OCI-LY7 (cell line): ENCODE measurements around the gene RIN3. TPM values are rescaled to one million over a fixed set of nuclear protein-coding genes. Genes with fewer than 3 reads are reported as not detected.

Experiments
- BruUV-seq: library from RNA; stranded (reverse); fragments of 400-500 nt; replicated peaks from 2 replicates; lab custom pipeline; 2021; lab: Mats Ljungman, UMichigan
- CTCF ChIA-PET: fragments of 300-600 bp; sonication (Branson Sonifier 250); formaldehyde crosslinking; loops from one replicate; lab custom pipeline; 2022; ENCODE audit warnings: antibody characterized with exemption; ENCODE audit not compliant: unreplicated experiment; lab: Charles Lee
- POLR2A ChIA-PET: fragments of 300-600 bp; sonication (Branson Sonifier 250); formaldehyde crosslinking; loops from one replicate; lab custom pipeline; 2022; ENCODE audit warnings: antibody characterized with exemption; lab: Charles Lee
- DNase-seq: peaks from one replicate; pipeline ENCODE4 v3.0.0-alpha.2; 2015; ENCODE audit warnings: low spot score
- H2AFZ ChIP-seq: fragments of 200-600 bp; sonication (generic), shearing (Covaris generic); 2 replicates; pipeline ENCODE4 v1.6.1; 2014; ENCODE audit warnings: mild to moderate bottlenecking, antibody characterized with exemption, low read length, moderate library complexity
- H3K27ac ChIP-seq: fragments of 200-600 bp; sonication (generic); 2 replicates; pipeline ENCODE4 v1.5.1; 2014; ENCODE audit warnings: mixed run types, low read depth, mild to moderate bottlenecking, moderate library complexity, low read length, inconsistent platforms; ENCODE audit not compliant: poor library complexity, severe bottlenecking
- H3K36me3 ChIP-seq: fragments of 200-600 bp; sonication (generic); 2 replicates; pipeline ENCODE4 v1.6.1; 2014; ENCODE audit warnings: mild to moderate bottlenecking, antibody characterized with exemption, low read length, moderate library complexity, mixed read lengths; ENCODE audit not compliant: insufficient read depth
- H3K4me1 ChIP-seq: fragments of 200-600 bp; sonication (generic); 2 replicates; pipeline ENCODE4 v1.5.1; 2014; ENCODE audit warnings: mild to moderate bottlenecking, low read length; ENCODE audit not compliant: insufficient read depth, poor library complexity, severe bottlenecking
- H3K4me2 ChIP-seq: fragments of 200-600 bp; sonication (generic); 2 replicates; pipeline ENCODE4 v1.6.1; 2014; ENCODE audit warnings: mild to moderate bottlenecking, low read length
- H3K4me3 ChIP-seq: fragments of 200-600 bp; sonication (generic); 2 replicates; pipeline ENCODE4 v1.5.1; 2014; ENCODE audit warnings: mild to moderate bottlenecking, low read depth, low read length; ENCODE audit not compliant: poor library complexity, severe bottlenecking
- H3K79me2 ChIP-seq: fragments of 200-600 bp; sonication (generic); 2 replicates; pipeline ENCODE4 v1.6.1; 2016; ENCODE audit warnings: low read depth, mild to moderate bottlenecking, low read length, moderate library complexity, mixed read lengths; ENCODE audit not compliant: insufficient read depth
- H3K9me2 ChIP-seq: fragments of 200-600 bp; sonication (generic); 2 replicates; pipeline ENCODE4 v1.6.1; 2016; ENCODE audit warnings: mild to moderate bottlenecking, low read length, mixed read lengths; ENCODE audit not compliant: insufficient read depth
- H3K9me3 ChIP-seq: fragments of 200-600 bp; sonication (generic); 2 replicates; pipeline ENCODE4 v1.6.1; 2014; ENCODE audit warnings: mild to moderate bottlenecking, mixed run types, low read length, mixed read lengths
- H4K20me1 ChIP-seq: fragments of 200-600 bp; sonication (generic); 2 replicates; pipeline ENCODE4 v1.6.1; 2014; ENCODE audit warnings: mild to moderate bottlenecking, antibody characterized with exemption, low read length, moderate library complexity, mixed read lengths; ENCODE audit not compliant: insufficient read depth
- CTCF ChIP-seq: fragments of 200-600 bp; sonication (generic); conservative IDR thresholded peaks from 2 replicates; pipeline ENCODE4 v1.5.1; 2014; ENCODE audit warnings: mild to moderate bottlenecking, antibody characterized with exemption, low read length, moderate library complexity, mixed read lengths
- EZH2phosphoT487 ChIP-seq: fragments of 200-600 bp; sonication (generic); IDR thresholded peaks from 2 replicates; pipeline ENCODE4 v1.6.1; 2018; ENCODE audit warnings: low read depth, borderline replicate concordance, mild to moderate bottlenecking, mixed run types, antibody characterized with exemption, low read length, moderate library complexity, mixed read lengths
- intact Hi-C: fragments of 100-400 bp; cut with micrococcal nuclease; formaldehyde crosslinking; loops from one replicate; pipeline ENCODE4 v1.10.0; 2022; ENCODE audit not compliant: unreplicated experiment
- total RNA-seq, 2 experiments: library from RNA; depleted of rRNA in 1 of 2; stranded (reverse); fragments of >200 nt in 1 of 2; shearing (Covaris generic) in 1 of 2; gene quantifications; 2 replicates each; pipeline ENCODE4 v1.2.3, GENCODE V29; 2014 to 2022

Gene RIN3
- total RNA-seq, 2 experiments from 2014 or later: not detected

GRCh38 chr14:92555465-92556111 lies 42.0 kb downstream of the RIN3 start:
- Histone ChIP-seq H3K36me3 (no peaks in the 10 kb centered on the region), H3K79me2 (no peaks in the 10 kb centered on the region), H2AFZ (peak overlapping the region; percentile 90), H3K4me1 (peaks cover 37% of the 10 kb centered on the region), H4K20me1 (no peaks in the 10 kb centered on the region), H3K9me2 (no peaks in the 10 kb centered on the region), H3K4me2 (peak overlapping the region; percentile 49), H3K27ac (no peak overlapping the region), H3K4me3 (no peak overlapping the region), H3K9me3 (no peaks in the 10 kb centered on the region)
- DNase-seq: no peak
- ChIA-PET CTCF (no interaction called here), POLR2A (interaction anchor here (1.5 to 1.6 kb wide), 2 partner anchors 10 to 11 kb away, joined by 4 read pairs; no protein-coding TSS in a partner anchor)
- no TSS peak for BruUV-seq
- intact Hi-C loops: no loop called here
- no peak for TF ChIP-seq EZH2phosphoT487
- no peak for TF ChIP-seq CTCF

- peaks cover 33% of the 10 kb centered on the region for H3K4me1 ChIP-seq
- no peak for DNase-seq
- BruUV-seq: no TSS peak
Observed at GRCh38 chr14:92556255-92556741, 42.7 kb downstream of the RIN3 start.

More at GRCh38 chr14:92556255-92556741, 42.7 kb downstream of the RIN3 start:
- Histone ChIP-seq H3K79me2 (no peaks in the 10 kb centered on the region), H3K9me2 (no peaks in the 10 kb centered on the region), H3K27ac (no peak overlapping the region), H3K36me3 (no peaks in the 10 kb centered on the region), H3K9me3 (no peaks in the 10 kb centered on the region), H3K4me3 (no peak overlapping the region), H2AFZ (peak overlapping the region; percentile 90; the same call in 1 of the 2 replicates), H4K20me1 (no peaks in the 10 kb centered on the region), H3K4me2 (peak overlapping the region; percentile 49; the same call in 1 of the 2 replicates)
- TF ChIP-seq CTCF (no peak), EZH2phosphoT487 (no peak)
- intact Hi-C loops: no loop called here
- CTCF ChIA-PET: no interaction called here
- POLR2A ChIA-PET: interaction anchor here (1.5 to 1.6 kb wide), 2 partner anchors 9 to 12 kb away, joined by 4 read pairs; no protein-coding TSS in a partner anchor
